ENCODE data around the gene NUFIP1. TPM values are rescaled to one million over a fixed set of nuclear protein-coding genes. Genes with fewer than 3 reads are reported as not detected.

NUFIP1 gene
- total RNA-seq, 1 experiment from 2014 or later, result 14.0 TPM

DNA sequence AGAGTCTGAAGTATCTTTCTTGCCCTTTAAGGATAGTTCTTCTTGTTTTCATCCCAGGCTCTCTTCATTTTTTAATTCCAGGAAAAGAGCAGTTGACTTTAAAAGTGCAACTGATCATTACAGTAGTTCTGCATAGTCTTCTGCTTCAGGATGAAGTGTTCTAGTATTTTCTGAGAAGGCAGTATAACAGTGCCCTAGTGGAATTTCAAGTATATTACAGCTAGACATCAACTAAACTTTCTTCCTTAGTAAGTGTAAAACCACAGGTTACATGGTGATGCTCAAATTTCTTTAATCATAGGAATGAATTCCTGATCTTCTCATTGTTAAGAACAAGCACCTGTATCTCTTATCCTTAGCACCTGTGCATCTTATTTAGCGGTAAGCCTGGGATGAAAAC lies 10.9 kb downstream of the NUFIP1 start:
- no peaks in the 10 kb centered on the region for H3K9me3 Mint-ChIP-seq

GRCh38 chr13:44976949-44977583 lies 12.2 kb downstream of the NUFIP1 start:
- Mint-ChIP-seq H3K27me3 (ENCODE audit: low read depth) (no peaks in the 10 kb centered on the region), H3K9me3 (no peaks in the 10 kb centered on the region), H3K4me3 (no peak overlapping the region), H3K27ac (no peak overlapping the region), H3K4me1 (peaks cover 1% of the 10 kb centered on the region), H3K36me3 (peaks cover 38% of the 10 kb centered on the region)
- ChIA-PET CTCF (no interaction called here), POLR2A (no interaction called here)
- ATAC-seq (no peak), DNase-seq (ENCODE audit: low spot score) (no peak)
- TF ChIP-seq GABPB1 (CRISPR knock-in tag; IDR thresholded peaks at IDR 0.05), result no peak
- TF ChIP-seq CBFB (CRISPR knock-in tag; IDR thresholded peaks at IDR 0.05; ENCODE audit: low read depth), result no peak
- TF ChIP-seq, protein P1, sequence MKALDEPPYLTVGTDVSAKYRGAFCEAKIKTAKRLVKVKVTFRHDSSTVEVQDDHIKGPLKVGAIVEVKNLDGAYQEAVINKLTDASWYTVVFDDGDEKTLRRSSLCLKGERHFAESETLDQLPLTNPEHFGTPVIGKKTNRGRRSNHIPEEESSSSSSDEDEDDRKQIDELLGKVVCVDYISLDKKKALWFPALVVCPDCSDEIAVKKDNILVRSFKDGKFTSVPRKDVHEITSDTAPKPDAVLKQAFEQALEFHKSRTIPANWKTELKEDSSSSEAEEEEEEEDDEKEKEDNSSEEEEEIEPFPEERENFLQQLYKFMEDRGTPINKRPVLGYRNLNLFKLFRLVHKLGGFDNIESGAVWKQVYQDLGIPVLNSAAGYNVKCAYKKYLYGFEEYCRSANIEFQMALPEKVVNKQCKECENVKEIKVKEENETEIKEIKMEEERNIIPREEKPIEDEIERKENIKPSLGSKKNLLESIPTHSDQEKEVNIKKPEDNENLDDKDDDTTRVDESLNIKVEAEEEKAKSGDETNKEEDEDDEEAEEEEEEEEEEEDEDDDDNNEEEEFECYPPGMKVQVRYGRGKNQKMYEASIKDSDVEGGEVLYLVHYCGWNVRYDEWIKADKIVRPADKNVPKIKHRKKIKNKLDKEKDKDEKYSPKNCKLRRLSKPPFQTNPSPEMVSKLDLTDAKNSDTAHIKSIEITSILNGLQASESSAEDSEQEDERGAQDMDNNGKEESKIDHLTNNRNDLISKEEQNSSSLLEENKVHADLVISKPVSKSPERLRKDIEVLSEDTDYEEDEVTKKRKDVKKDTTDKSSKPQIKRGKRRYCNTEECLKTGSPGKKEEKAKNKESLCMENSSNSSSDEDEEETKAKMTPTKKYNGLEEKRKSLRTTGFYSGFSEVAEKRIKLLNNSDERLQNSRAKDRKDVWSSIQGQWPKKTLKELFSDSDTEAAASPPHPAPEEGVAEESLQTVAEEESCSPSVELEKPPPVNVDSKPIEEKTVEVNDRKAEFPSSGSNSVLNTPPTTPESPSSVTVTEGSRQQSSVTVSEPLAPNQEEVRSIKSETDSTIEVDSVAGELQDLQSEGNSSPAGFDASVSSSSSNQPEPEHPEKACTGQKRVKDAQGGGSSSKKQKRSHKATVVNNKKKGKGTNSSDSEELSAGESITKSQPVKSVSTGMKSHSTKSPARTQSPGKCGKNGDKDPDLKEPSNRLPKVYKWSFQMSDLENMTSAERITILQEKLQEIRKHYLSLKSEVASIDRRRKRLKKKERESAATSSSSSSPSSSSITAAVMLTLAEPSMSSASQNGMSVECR (CRISPR knock-in tag; IDR thresholded peaks at IDR 0.05; ENCODE audit: borderline replicate concordance), result no peak
- no peak for TF ChIP-seq ZNF416 (CRISPR knock-in tag; IDR thresholded peaks at IDR 0.05)
- no peak for TF ChIP-seq ZSCAN18 (CRISPR knock-in tag; IDR thresholded peaks at IDR 0.05)
- TF ChIP-seq, protein P2, sequence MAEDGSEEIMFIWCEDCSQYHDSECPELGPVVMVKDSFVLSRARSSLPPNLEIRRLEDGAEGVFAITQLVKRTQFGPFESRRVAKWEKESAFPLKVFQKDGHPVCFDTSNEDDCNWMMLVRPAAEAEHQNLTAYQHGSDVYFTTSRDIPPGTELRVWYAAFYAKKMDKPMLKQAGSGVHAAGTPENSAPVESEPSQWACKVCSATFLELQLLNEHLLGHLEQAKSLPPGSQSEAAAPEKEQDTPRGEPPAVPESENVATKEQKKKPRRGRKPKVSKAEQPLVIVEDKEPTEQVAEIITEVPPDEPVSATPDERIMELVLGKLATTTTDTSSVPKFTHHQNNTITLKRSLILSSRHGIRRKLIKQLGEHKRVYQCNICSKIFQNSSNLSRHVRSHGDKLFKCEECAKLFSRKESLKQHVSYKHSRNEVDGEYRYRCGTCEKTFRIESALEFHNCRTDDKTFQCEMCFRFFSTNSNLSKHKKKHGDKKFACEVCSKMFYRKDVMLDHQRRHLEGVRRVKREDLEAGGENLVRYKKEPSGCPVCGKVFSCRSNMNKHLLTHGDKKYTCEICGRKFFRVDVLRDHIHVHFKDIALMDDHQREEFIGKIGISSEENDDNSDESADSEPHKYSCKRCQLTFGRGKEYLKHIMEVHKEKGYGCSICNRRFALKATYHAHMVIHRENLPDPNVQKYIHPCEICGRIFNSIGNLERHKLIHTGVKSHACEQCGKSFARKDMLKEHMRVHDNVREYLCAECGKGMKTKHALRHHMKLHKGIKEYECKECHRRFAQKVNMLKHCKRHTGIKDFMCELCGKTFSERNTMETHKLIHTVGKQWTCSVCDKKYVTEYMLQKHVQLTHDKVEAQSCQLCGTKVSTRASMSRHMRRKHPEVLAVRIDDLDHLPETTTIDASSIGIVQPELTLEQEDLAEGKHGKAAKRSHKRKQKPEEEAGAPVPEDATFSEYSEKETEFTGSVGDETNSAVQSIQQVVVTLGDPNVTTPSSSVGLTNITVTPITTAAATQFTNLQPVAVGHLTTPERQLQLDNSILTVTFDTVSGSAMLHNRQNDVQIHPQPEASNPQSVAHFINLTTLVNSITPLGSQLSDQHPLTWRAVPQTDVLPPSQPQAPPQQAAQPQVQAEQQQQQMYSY (CRISPR knock-in tag; IDR thresholded peaks at IDR 0.05), result no peak
- TF ChIP-seq SMAD4 (CRISPR knock-in tag; IDR thresholded peaks at IDR 0.05), result no peak

More for the DNA sequence above, 10.9 kb downstream of the NUFIP1 start:
- CTCF ChIA-PET, result no interaction called here
- TF ChIP-seq, protein P3, sequence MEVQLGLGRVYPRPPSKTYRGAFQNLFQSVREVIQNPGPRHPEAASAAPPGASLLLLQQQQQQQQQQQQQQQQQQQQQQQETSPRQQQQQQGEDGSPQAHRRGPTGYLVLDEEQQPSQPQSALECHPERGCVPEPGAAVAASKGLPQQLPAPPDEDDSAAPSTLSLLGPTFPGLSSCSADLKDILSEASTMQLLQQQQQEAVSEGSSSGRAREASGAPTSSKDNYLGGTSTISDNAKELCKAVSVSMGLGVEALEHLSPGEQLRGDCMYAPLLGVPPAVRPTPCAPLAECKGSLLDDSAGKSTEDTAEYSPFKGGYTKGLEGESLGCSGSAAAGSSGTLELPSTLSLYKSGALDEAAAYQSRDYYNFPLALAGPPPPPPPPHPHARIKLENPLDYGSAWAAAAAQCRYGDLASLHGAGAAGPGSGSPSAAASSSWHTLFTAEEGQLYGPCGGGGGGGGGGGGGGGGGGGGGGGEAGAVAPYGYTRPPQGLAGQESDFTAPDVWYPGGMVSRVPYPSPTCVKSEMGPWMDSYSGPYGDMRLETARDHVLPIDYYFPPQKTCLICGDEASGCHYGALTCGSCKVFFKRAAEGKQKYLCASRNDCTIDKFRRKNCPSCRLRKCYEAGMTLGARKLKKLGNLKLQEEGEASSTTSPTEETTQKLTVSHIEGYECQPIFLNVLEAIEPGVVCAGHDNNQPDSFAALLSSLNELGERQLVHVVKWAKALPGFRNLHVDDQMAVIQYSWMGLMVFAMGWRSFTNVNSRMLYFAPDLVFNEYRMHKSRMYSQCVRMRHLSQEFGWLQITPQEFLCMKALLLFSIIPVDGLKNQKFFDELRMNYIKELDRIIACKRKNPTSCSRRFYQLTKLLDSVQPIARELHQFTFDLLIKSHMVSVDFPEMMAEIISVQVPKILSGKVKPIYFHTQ (CRISPR knock-in tag; IDR thresholded peaks at IDR 0.05), result no peak
- TF ChIP-seq USF1 (CRISPR knock-in tag; IDR thresholded peaks at IDR 0.05) (no peak), JAZF1 (CRISPR knock-in tag; IDR thresholded peaks at IDR 0.05) (no peak), OVOL2 (CRISPR knock-in tag; IDR thresholded peaks at IDR 0.05; ENCODE audit: borderline replicate concordance) (no peak), ATF1 (CRISPR knock-in tag; IDR thresholded peaks at IDR 0.05) (no peak), TEAD1 (CRISPR knock-in tag; IDR thresholded peaks at IDR 0.05) (no peak), HMGA2 (CRISPR knock-in tag; IDR thresholded peaks at IDR 0.05) (no peak), ESRRA (CRISPR knock-in tag; IDR thresholded peaks at IDR 0.05; ENCODE audit: borderline replicate concordance) (no peak)
- TF ChIP-seq, protein P4, sequence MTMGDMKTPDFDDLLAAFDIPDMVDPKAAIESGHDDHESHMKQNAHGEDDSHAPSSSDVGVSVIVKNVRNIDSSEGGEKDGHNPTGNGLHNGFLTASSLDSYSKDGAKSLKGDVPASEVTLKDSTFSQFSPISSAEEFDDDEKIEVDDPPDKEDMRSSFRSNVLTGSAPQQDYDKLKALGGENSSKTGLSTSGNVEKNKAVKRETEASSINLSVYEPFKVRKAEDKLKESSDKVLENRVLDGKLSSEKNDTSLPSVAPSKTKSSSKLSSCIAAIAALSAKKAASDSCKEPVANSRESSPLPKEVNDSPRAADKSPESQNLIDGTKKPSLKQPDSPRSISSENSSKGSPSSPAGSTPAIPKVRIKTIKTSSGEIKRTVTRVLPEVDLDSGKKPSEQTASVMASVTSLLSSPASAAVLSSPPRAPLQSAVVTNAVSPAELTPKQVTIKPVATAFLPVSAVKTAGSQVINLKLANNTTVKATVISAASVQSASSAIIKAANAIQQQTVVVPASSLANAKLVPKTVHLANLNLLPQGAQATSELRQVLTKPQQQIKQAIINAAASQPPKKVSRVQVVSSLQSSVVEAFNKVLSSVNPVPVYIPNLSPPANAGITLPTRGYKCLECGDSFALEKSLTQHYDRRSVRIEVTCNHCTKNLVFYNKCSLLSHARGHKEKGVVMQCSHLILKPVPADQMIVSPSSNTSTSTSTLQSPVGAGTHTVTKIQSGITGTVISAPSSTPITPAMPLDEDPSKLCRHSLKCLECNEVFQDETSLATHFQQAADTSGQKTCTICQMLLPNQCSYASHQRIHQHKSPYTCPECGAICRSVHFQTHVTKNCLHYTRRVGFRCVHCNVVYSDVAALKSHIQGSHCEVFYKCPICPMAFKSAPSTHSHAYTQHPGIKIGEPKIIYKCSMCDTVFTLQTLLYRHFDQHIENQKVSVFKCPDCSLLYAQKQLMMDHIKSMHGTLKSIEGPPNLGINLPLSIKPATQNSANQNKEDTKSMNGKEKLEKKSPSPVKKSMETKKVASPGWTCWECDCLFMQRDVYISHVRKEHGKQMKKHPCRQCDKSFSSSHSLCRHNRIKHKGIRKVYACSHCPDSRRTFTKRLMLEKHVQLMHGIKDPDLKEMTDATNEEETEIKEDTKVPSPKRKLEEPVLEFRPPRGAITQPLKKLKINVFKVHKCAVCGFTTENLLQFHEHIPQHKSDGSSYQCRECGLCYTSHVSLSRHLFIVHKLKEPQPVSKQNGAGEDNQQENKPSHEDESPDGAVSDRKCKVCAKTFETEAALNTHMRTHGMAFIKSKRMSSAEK (CRISPR knock-in tag; IDR thresholded peaks at IDR 0.05; ENCODE audit: borderline replicate concordance), result no peak
- Mint-ChIP-seq H3K4me1 (no peaks in the 10 kb centered on the region), H3K4me3 (no peak overlapping the region), H3K27ac (no peak overlapping the region), H3K27me3 (ENCODE audit: low read depth) (no peaks in the 10 kb centered on the region), H3K36me3 (peaks cover 38% of the 10 kb centered on the region)
- POLR2A ChIA-PET, result no interaction called here
- no peak for DNase-seq (ENCODE audit: low spot score)
- no peak for ATAC-seq

Measured in WTC11 (cell line).